ENCODE results near the gene METTL21C. TPM values are rescaled to one million over a fixed set of nuclear protein-coding genes. Genes with fewer than 3 reads are reported as not detected.

The METTL21C gene
- total RNA-seq, 6 experiments from 2014 or later, result not detected

DNA sequence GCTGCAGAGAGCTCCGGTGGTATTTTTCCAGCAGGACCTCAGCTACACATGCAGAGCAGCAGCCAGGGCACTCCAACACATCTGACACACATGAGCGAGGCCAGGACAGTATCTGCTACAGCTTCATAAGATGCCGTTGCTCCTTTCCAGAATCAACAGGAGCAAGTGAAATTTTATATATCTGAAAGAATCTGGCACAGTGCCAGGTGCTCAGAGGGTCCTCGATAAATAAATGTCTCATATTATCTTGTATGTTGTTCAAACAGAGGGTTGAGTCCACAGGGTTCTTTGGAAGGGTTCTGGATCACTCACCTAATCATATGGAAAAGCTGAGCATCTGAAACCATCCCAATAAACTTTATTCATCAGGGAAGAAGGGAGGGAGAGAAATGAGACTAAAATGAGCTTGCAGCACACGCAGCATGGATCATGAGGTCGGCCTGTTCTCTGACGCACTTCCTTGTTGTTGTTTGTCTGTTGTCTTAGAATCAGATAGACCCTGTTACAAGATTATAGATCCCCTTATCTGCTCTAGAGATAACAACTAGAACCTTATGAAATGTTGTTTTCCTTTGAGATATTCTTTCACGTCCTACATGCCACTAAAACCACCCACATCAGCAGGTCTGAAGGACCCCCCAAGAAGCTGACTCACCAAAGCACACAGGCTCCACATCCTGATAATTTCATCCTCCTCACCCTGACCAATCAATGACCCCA is 3.2 kb upstream of the METTL21C start:
- Mint-ChIP-seq H3K27ac (no peak overlapping the region), H3K36me3 (ENCODE audit: low read depth) (peaks cover 8% of the 10 kb centered on the region), H3K4me1 (ENCODE audit: low read depth) (peaks cover 22% of the 10 kb centered on the region), H3K9me3 (peaks cover 11% of the 10 kb centered on the region), H3K27me3 (ENCODE audit: insufficient read depth) (peaks cover 31% of the 10 kb centered on the region), H3K4me3 (no peak overlapping the region)
- TF ChIP-seq, protein P1, sequence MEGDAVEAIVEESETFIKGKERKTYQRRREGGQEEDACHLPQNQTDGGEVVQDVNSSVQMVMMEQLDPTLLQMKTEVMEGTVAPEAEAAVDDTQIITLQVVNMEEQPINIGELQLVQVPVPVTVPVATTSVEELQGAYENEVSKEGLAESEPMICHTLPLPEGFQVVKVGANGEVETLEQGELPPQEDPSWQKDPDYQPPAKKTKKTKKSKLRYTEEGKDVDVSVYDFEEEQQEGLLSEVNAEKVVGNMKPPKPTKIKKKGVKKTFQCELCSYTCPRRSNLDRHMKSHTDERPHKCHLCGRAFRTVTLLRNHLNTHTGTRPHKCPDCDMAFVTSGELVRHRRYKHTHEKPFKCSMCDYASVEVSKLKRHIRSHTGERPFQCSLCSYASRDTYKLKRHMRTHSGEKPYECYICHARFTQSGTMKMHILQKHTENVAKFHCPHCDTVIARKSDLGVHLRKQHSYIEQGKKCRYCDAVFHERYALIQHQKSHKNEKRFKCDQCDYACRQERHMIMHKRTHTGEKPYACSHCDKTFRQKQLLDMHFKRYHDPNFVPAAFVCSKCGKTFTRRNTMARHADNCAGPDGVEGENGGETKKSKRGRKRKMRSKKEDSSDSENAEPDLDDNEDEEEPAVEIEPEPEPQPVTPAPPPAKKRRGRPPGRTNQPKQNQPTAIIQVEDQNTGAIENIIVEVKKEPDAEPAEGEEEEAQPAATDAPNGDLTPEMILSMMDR (IDR thresholded peaks at IDR 0.05), result no peak
- DNase-seq, result no peak

GRCh38 chr13:102697264-102697663 is 2.4 kb upstream of the METTL21C start:
- peaks cover 11% of the 10 kb centered on the region for H3K9me3 Mint-ChIP-seq
- H3K27ac Mint-ChIP-seq, result no peak overlapping the region

GRCh38 chr13:102696465-102696864 is 1.6 kb upstream of the METTL21C start:
- Mint-ChIP-seq H3K27ac (no peak overlapping the region), H3K4me3 (no peak overlapping the region), H3K9me3 (peaks cover 11% of the 10 kb centered on the region), H3K36me3 (ENCODE audit: low read depth) (peaks cover 8% of the 10 kb centered on the region), H3K4me1 (ENCODE audit: low read depth) (peaks cover 35% of the 10 kb centered on the region), H3K27me3 (ENCODE audit: insufficient read depth) (peaks cover 37% of the 10 kb centered on the region)
- no peak for DNase-seq
- TF ChIP-seq, protein P1 (IDR thresholded peaks at IDR 0.05), result no peak

More at GRCh38 chr13:102697264-102697663, 2.4 kb upstream of the METTL21C start:
- Mint-ChIP-seq H3K27me3 (ENCODE audit: insufficient read depth) (peaks cover 37% of the 10 kb centered on the region), H3K4me3 (no peak overlapping the region), H3K4me1 (ENCODE audit: low read depth) (peaks cover 28% of the 10 kb centered on the region), H3K36me3 (ENCODE audit: low read depth) (peaks cover 8% of the 10 kb centered on the region)
- DNase-seq, result no peak
- TF ChIP-seq, protein P1 (IDR thresholded peaks at IDR 0.05), result no peak

- H3K4me3 Mint-ChIP-seq, result no peak overlapping the region
- peaks cover 7% of the 10 kb centered on the region for H3K36me3 Mint-ChIP-seq (ENCODE audit: low read depth)
- H3K4me1 Mint-ChIP-seq (ENCODE audit: low read depth), result peaks cover 26% of the 10 kb centered on the region
- H3K9me3 Mint-ChIP-seq, result peaks cover 7% of the 10 kb centered on the region
- peaks cover 35% of the 10 kb centered on the region for H3K27me3 Mint-ChIP-seq (ENCODE audit: insufficient read depth)
- no peak overlapping the region for H3K27ac Mint-ChIP-seq
- TF ChIP-seq, protein P1 (IDR thresholded peaks at IDR 0.05), result no peak
- DNase-seq, result peak; percentile 32
Observed at GRCh38 chr13:102693776-102694175, 1.1 kb downstream of the METTL21C start.

DNA sequence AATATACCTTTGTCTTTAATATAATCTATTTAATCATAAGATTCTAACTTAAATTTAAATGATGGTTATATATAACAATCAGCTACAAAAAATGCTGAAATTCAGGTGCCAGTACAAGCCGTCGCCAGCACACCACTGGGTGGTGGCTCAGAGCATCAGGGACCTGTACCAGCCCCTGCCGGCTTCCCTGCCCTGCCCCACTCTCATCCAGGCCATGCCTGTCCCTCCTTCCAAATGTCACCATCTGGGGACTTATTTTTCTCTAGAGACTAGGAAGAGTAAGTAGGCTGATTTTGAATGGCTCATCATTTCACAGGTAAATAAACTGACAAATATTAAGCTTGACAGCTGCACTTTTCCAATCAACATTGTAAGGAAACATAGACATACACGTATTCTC is 1.6 kb downstream of the METTL21C start:
- H3K27ac Mint-ChIP-seq, result no peak overlapping the region
- H3K9me3 Mint-ChIP-seq, result peaks cover 1% of the 10 kb centered on the region
- TF ChIP-seq, protein P1 (IDR thresholded peaks at IDR 0.05), result no peak
- DNase-seq, result no peak
- peaks cover 2% of the 10 kb centered on the region for H3K36me3 Mint-ChIP-seq (ENCODE audit: low read depth)
- H3K27me3 Mint-ChIP-seq (ENCODE audit: insufficient read depth), result peaks cover 35% of the 10 kb centered on the region
- no peak overlapping the region for H3K4me3 Mint-ChIP-seq
- H3K4me1 Mint-ChIP-seq (ENCODE audit: low read depth), result peaks cover 26% of the 10 kb centered on the region
